ENCODE data around the gene TFAM.
A peak's percentile ranks its signal among the peaks of the same experiment; 100 is the strongest.

The TFAM gene

GRCh38 chr10:58384999-58385783 is at the start of gene TFAM:
TFAM (plus strand) TSS chr10:58385410; CDS start chr10:58385548, 138 bp downstream.
- DNase-seq = peak; percentile 97 to 98

GRCh38 chr10:58336242-58336641 is 49.0 kb upstream of the TFAM start:
- DNase-seq = no peak

- no peak for DNase-seq
These were observed 43.8 kb upstream of the TFAM start for GRCh38 chr10:58341422-58341821.

GRCh38 chr10:58341947-58342346 is 43.3 kb upstream of the TFAM start:
- DNase-seq = no peak

- DNase-seq = no peak
These were observed 37.2 kb upstream of the TFAM start for GRCh38 chr10:58347967-58348366.

GRCh38 chr10:58348571-58349033 is 36.6 kb upstream of the TFAM start:
- no peak for DNase-seq

- DNase-seq = no peak
These were observed 35.2 kb upstream of the TFAM start for GRCh38 chr10:58350023-58350422.

- no peak for DNase-seq
These were observed 34.4 kb upstream of the TFAM start for GRCh38 chr10:58350619-58351323.

- no peak for DNase-seq
These were observed 33.3 kb upstream of the TFAM start for GRCh38 chr10:58351616-58352578.

- no peak for DNase-seq
These were observed 32.1 kb upstream of the TFAM start for GRCh38 chr10:58352956-58353610.

- no peak for DNase-seq
These were observed 28.5 kb upstream of the TFAM start for GRCh38 chr10:58356756-58357155.

- DNase-seq = no peak
These were observed 26.8 kb upstream of the TFAM start for GRCh38 chr10:58358314-58358933.

GRCh38 chr10:58358947-58359346 is 26.3 kb upstream of the TFAM start:
- no peak for DNase-seq

- DNase-seq = no peak
These were observed 25.7 kb upstream of the TFAM start for GRCh38 chr10:58359541-58359940.

GRCh38 chr10:58360412-58361004 is 24.7 kb upstream of the TFAM start:
- DNase-seq = no peak

GRCh38 chr10:58361353-58361752 is 23.9 kb upstream of the TFAM start:
- DNase-seq = no peak

- DNase-seq = no peak
These were observed 23.0 kb upstream of the TFAM start for GRCh38 chr10:58362027-58362789.

GRCh38 chr10:58367069-58367468 is 18.1 kb upstream of the TFAM start:
- no peak for DNase-seq

- no peak for DNase-seq
These were observed 13.7 kb upstream of the TFAM start for GRCh38 chr10:58371473-58371872.

GRCh38 chr10:58372607-58373441 is 12.4 kb upstream of the TFAM start:
- DNase-seq = no peak

Data from stimulated activated CD4-positive, alpha-beta T cell treated with anti-CD3 and anti-CD28 coated beads, Interleukin-2, amount 100 ng/mL, for 24 hours (primary cell).